A549 (cell line): ENCODE measurements around the gene RBM15. TPM values are rescaled to one million over a fixed set of nuclear protein-coding genes. Genes with fewer than 3 reads are reported as not detected.

ENCODE experiments used
- ATAC-seq, 2 experiments: fragments of 200-7000 bp in 1 of 2; fragments of >200 bp in 1 of 2; cut with Nextera tagmentation in 1 of 2; cut with Tn5 transposase in 1 of 2; 3 replicates each; pipeline versions ENCODE4 v1.8.0 to v1.9.1; 2018 to 2020; ENCODE audit warnings: mild to moderate bottlenecking in 1 of 2, moderate library complexity in 1 of 2
- CTCF ChIA-PET: fragments of 300-600 bp; sonication (Branson Sonifier 250); formaldehyde crosslinking; extraction: SDS; loops from one replicate; lab custom pipeline; 2021; ENCODE audit warnings: antibody characterized with exemption, inconsistent platforms; lab: Yijun Ruan, JAX
- POLR2A ChIA-PET: fragments of 350-600 bp; formaldehyde crosslinking; extraction: SDS; loops from one replicate; lab custom pipeline; 2021; ENCODE audit warnings: antibody characterized with exemption, inconsistent platforms; lab: Yijun Ruan, JAX
- DNase-seq, 2 experiments: peaks; one replicate each; pipeline versions ENCODE4 v3.0.0 to v3.0.0-alpha.2; 2011 to 2016; ENCODE audit warnings: low read depth in 1 of 2, low spot score in 1 of 2
- FAIRE-seq: peaks from 2 replicates; lab custom pipeline; 2011; peaks lifted over from hg19 to GRCh38; lab: Jason Lieb, UNC
- H3K27ac ChIP-seq, 2 experiments: fragments of >200 bp; sonication (Bioruptor Twin); formaldehyde crosslinking; 3 replicates each; pipeline ENCODE4 v1.5.1; 2016 to 2017
- H3K4me1 ChIP-seq: fragments of >200 bp; sonication (Bioruptor Twin); formaldehyde crosslinking; 3 replicates; pipeline ENCODE4 v1.6.1; 2016
- H3K4me2 ChIP-seq: fragments of >200 bp; sonication (Bioruptor Twin); formaldehyde crosslinking; 3 replicates; pipeline ENCODE4 v1.6.1; 2016
- H3K4me3 ChIP-seq: fragments of >200 bp; sonication (Bioruptor Twin); formaldehyde crosslinking; 3 replicates; pipeline ENCODE4 v1.5.1; 2016
- H3K9me3 ChIP-seq: fragments of >200 bp; sonication (Bioruptor Twin); formaldehyde crosslinking; 3 replicates; pipeline ENCODE4 v1.6.1; 2016
- BHLHE40 ChIP-seq: IDR thresholded peaks from 2 replicates; pipeline ENCODE4 v1.6.1; 2012; ENCODE audit warnings: low read depth, low read length, inconsistent platforms
- CHD4 ChIP-seq: fragments of 200-600 bp; sonication (generic); IDR thresholded peaks from 2 replicates; pipeline ENCODE4 v1.6.1; 2016; ENCODE audit warnings: antibody characterized with exemption, mild to moderate bottlenecking, borderline replicate concordance
- EHMT2 ChIP-seq: fragments of 200-600 bp; sonication (generic); IDR thresholded peaks from 2 replicates; pipeline ENCODE4 v1.6.1; 2016; ENCODE audit warnings: antibody characterized with exemption, low read depth, mild to moderate bottlenecking, moderate library complexity
- EP300 ChIP-seq, 2 experiments: fragments of >200 bp; sonication (Bioruptor Twin); formaldehyde crosslinking; IDR thresholded peaks; 2 replicates in 1 of 2; 3 replicates in 1 of 2; pipeline ENCODE4 v1.6.1; 2016 to 2017
- ESRRA ChIP-seq: fragments of 150-350 bp; IDR thresholded peaks from 2 replicates; pipeline ENCODE4 v1.6.1; 2014; ENCODE audit warnings: mild to moderate bottlenecking, low read length, borderline replicate concordance
- FOSL2 ChIP-seq, 2 experiments: fragments of 450-650 bp in 1 of 2; fragments of >200 bp in 1 of 2; sonication (Bioruptor Twin) in 1 of 2; formaldehyde crosslinking; IDR thresholded peaks; 2 replicates each; pipeline versions ENCODE4 v1.5.0 to v1.6.1; 2016 to 2020; ENCODE audit warnings: mild to moderate bottlenecking in 1 of 2, moderate library complexity in 1 of 2
- GATA3 ChIP-seq: IDR thresholded peaks from 2 replicates; pipeline ENCODE4 v1.6.1; 2012; ENCODE audit warnings: borderline replicate concordance
- HEYL ChIP-seq: fragments of 250-450 bp; sonication (Bioruptor Pico); IDR thresholded peaks from 2 replicates; pipeline ENCODE4 v1.8.0; 2021; ENCODE audit warnings: mild to moderate bottlenecking, moderate library complexity
- HOXA7 ChIP-seq: fragments of 250-450 bp; sonication (Bioruptor Pico); IDR thresholded peaks from 2 replicates; pipeline ENCODE4 v1.5.0; 2020; ENCODE audit warnings: mild to moderate bottlenecking, moderate library complexity
- HOXB13 ChIP-seq: fragments of 250-450 bp; sonication (Bioruptor Pico); IDR thresholded peaks from 2 replicates; pipeline ENCODE4 v1.5.0; 2020; ENCODE audit warnings: low read depth, mild to moderate bottlenecking, moderate library complexity
- HOXB5 ChIP-seq: fragments of 250-450 bp; sonication (Bioruptor Pico); IDR thresholded peaks from 2 replicates; pipeline ENCODE4 v1.5.0; 2020; ENCODE audit warnings: mild to moderate bottlenecking, moderate library complexity
- KDM1A ChIP-seq: fragments of 200-600 bp; sonication (generic); IDR thresholded peaks from 2 replicates; pipeline ENCODE4 v1.6.1; 2016; ENCODE audit warnings: low read depth, mild to moderate bottlenecking
- KDM5A ChIP-seq: fragments of 200-600 bp; sonication (generic); IDR thresholded peaks from 2 replicates; pipeline ENCODE4 v1.6.1; 2016; ENCODE audit warnings: antibody characterized with exemption, mild to moderate bottlenecking
- PHF8 ChIP-seq: fragments of 200-600 bp; sonication (generic); IDR thresholded peaks from 2 replicates; pipeline ENCODE4 v1.6.1; 2016; ENCODE audit warnings: low read depth, mild to moderate bottlenecking, antibody characterized with exemption, moderate library complexity, borderline replicate concordance
- SMC3 ChIP-seq: fragments of >200 bp; sonication (Bioruptor Twin); formaldehyde crosslinking; IDR thresholded peaks from 3 replicates; pipeline ENCODE4 v1.6.1; 2018; ENCODE audit warnings: inconsistent platforms
- WGBS: methylation state at CpG from one replicate; pipeline ENCODE4 v1.1.6; 2017; ENCODE audit errors: missing lambda C conversion rate; 5-methylcytosine and 5-hydroxymethylcytosine counted together
- polyA plus RNA-seq, 4 experiments: library from polyadenylated mRNA; depleted of rRNA in 3 of 4; stranded (reverse); fragments of >200 nt; fragmentation: RNase III in 1 of 4; extraction: RNeasy Plus Mini Kit Qiagen cat#74134 plus additional on column Dnase treatment in 1 of 4; gene quantifications; 2 replicates in 3 of 4; 3 replicates in 1 of 4; pipeline ENCODE4 v1.2.3, GENCODE V29; 2011 to 2017
- TF ChIP-seq, protein P1 (sequence below): fragments of 250-450 bp; sonication (Bioruptor Pico); IDR thresholded peaks from 2 replicates; pipeline ENCODE4 v1.5.0; 2021; ENCODE audit warnings: mild to moderate bottlenecking, moderate library complexity, borderline replicate concordance
- TF ChIP-seq, protein P2 (sequence below): fragments of >200 bp; sonication (Bioruptor Twin); formaldehyde crosslinking; IDR thresholded peaks from 3 replicates; pipeline ENCODE4 v1.6.1; 2016
- TF ChIP-seq, protein P3 (sequence below): IDR thresholded peaks from 2 replicates; pipeline ENCODE4 v1.6.1; 2012
- TF ChIP-seq, protein P4 (sequence below): IDR thresholded peaks from 2 replicates; pipeline ENCODE4 v1.6.1; 2012; ENCODE audit warnings: low read depth, borderline replicate concordance
- TF ChIP-seq, protein P5 (sequence below): IDR thresholded peaks from 2 replicates; pipeline ENCODE4 v1.6.1; 2012

The RBM15 gene
- polyA plus RNA-seq, 2 of the 4 experiments (the other 2 are of a cell fraction) = 8.7 to 14.0 TPM

DNA sequence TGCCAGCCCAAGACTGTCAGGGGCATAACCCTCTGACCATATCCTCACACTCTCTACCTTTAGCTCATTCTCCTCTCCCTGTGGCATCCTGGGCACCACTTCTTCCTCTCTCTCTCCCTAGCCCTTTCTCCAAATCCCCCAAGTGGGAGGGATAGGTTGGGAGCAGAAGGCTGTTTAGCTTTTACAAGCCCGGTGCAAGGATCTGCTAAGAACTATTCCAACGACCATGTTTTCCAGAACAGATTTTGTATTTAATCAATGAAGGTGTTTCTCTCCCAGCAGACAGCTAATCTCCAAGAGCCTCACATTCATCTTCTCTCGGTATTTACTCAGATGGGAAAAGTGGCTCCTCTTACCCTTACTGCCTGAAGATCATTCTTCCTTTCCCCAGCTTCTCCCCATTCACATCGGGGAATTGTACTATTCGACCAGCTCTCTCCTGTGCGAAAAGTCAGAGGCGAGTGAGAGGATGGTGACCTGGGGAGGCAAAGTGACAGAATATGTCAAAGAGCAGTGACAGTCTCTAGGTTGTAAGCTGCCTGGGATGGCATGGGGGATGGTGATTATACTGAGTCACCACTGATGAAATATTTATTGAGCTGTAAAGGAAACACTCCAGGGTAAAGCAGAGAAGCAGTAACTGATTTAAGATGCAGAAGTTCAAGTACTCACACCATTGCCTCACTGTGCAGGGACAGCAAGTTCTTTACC is 47.0 kb upstream of the RBM15 start:
- peak; percentile 84 to 85 for ATAC-seq
- CTCF ChIA-PET = interaction anchor here (0.6 to 3.4 kb wide), 8 partner anchors 17 to 91 kb away, joined by 3 to 19 read pairs (median 4); no protein-coding TSS in a partner anchor
- Histone ChIP-seq H3K4me2 (peak overlapping the region; percentile 63), H3K27ac (peak overlapping the region; percentile 49 to 59; a peak in 3 of 6 replicates)
- TF ChIP-seq, protein P1, sequence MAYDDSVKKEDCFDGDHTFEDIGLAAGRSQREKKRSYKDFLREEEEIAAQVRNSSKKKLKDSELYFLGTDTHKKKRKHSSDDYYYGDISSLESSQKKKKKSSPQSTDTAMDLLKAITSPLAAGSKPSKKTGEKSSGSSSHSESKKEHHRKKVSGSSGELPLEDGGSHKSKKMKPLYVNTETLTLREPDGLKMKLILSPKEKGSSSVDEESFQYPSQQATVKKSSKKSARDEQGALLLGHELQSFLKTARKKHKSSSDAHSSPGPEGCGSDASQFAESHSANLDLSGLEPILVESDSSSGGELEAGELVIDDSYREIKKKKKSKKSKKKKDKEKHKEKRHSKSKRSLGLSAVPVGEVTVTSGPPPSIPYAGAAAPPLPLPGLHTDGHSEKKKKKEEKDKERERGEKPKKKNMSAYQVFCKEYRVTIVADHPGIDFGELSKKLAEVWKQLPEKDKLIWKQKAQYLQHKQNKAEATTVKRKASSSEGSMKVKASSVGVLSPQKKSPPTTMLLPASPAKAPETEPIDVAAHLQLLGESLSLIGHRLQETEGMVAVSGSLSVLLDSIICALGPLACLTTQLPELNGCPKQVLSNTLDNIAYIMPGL (CRISPR knock-in tag) = no peak
- TF ChIP-seq, protein P2, sequence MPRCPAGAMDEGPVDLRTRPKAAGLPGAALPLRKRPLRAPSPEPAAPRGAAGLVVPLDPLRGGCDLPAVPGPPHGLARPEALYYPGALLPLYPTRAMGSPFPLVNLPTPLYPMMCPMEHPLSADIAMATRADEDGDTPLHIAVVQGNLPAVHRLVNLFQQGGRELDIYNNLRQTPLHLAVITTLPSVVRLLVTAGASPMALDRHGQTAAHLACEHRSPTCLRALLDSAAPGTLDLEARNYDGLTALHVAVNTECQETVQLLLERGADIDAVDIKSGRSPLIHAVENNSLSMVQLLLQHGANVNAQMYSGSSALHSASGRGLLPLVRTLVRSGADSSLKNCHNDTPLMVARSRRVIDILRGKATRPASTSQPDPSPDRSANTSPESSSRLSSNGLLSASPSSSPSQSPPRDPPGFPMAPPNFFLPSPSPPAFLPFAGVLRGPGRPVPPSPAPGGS = no peak
- TF ChIP-seq BHLHE40 = no peak
- no peak for TF ChIP-seq GATA3
- TF ChIP-seq EP300 (IDR thresholded peaks at IDR 0.05) = no peak
- no peak for TF ChIP-seq FOSL2 (IDR thresholded peaks at IDR 0.05)
- no peak for TF ChIP-seq FOSL2 (CRISPR knock-in tag; IDR thresholded peaks at IDR 0.05)
- TF ChIP-seq HEYL (CRISPR knock-in tag) = no peak
- TF ChIP-seq KDM5A = no peak
- TF ChIP-seq KDM1A = no peak
- TF ChIP-seq, protein P3, sequence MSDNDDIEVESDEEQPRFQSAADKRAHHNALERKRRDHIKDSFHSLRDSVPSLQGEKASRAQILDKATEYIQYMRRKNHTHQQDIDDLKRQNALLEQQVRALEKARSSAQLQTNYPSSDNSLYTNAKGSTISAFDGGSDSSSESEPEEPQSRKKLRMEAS = no peak
- no peak for TF ChIP-seq ESRRA
- no peak for TF ChIP-seq SMC3
- no peak for TF ChIP-seq HOXA7 (CRISPR knock-in tag)
- no peak for TF ChIP-seq CHD4
- no peak for TF ChIP-seq HOXB13
- TF ChIP-seq, protein P4, sequence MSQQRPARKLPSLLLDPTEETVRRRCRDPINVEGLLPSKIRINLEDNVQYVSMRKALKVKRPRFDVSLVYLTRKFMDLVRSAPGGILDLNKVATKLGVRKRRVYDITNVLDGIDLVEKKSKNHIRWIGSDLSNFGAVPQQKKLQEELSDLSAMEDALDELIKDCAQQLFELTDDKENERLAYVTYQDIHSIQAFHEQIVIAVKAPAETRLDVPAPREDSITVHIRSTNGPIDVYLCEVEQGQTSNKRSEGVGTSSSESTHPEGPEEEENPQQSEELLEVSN = no peak
- TF ChIP-seq, all 56 proteins: peak for 0
- peaks cover 25% of the 10 kb centered on the region for H3K4me1 ChIP-seq
- 27% methylated on average over 7 of the region's 7 CpGs for WGBS
- H3K4me3 ChIP-seq = no peak overlapping the region
- H3K9me3 ChIP-seq = no peaks in the 10 kb centered on the region
- DNase-seq (peak; percentile 5 to 18), FAIRE-seq (no peak)
- POLR2A ChIA-PET = no interaction called here

DNA sequence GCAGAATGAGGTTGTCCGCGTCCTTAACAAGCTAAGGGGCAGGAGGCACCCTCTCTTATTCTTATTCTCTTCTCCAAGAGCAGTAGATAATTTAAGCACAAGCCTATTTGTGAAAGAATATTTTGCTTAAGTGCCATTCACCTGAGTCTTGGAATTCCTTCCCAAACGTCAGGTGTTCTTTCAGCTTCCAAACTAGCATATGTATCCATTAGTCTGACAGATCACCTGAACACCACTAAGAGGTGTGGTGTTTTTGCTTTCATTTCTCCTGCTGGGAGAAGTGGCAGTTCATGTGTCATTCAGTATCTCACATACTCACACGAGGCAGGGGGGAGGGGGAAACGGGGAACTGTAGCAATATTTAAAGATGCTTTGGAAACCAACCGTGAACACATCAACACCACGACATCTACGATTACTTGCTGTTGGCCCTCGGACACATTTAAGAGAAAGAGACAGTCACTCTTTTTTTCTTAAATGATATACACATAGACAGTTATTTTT is 45.5 kb upstream of the RBM15 start:
- no peak for DNase-seq
- Histone ChIP-seq H3K27ac (no peak overlapping the region; a peak in 1 of 6 replicates), H3K4me2 (no peak overlapping the region), H3K4me3 (no peak overlapping the region), H3K9me3 (no peaks in the 10 kb centered on the region), H3K4me1 (peaks cover 25% of the 10 kb centered on the region)
- POLR2A ChIA-PET = no interaction called here
- 79% methylated on average over 9 of the region's 9 CpGs for WGBS
- ATAC-seq = no peak
- TF ChIP-seq, protein P5, sequence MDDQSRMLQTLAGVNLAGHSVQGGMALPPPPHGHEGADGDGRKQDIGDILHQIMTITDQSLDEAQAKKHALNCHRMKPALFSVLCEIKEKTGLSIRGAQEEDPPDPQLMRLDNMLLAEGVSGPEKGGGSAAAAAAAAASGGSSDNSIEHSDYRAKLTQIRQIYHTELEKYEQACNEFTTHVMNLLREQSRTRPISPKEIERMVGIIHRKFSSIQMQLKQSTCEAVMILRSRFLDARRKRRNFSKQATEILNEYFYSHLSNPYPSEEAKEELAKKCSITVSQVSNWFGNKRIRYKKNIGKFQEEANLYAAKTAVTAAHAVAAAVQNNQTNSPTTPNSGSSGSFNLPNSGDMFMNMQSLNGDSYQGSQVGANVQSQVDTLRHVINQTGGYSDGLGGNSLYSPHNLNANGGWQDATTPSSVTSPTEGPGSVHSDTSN = no peak
- TF ChIP-seq PHF8 (no peak), HOXB5 (CRISPR knock-in tag) (no peak), EHMT2 (no peak)
- TF ChIP-seq, protein P2 = no peak
- CTCF ChIA-PET = interaction anchor here (1.4 to 1.5 kb wide), 2 partner anchors 86 to 90 kb away, joined by 3 read pairs; no protein-coding TSS in a partner anchor
- no peak for FAIRE-seq
